ENCODE results near the gene SCML1. TPM values are rescaled to one million over a fixed set of nuclear protein-coding genes. Genes with fewer than 3 reads are reported as not detected.

Gene SCML1
- total and polyA plus RNA-seq, 2 of the 8 experiments (the other 6 are each of a cell fraction or from before 2014, with no cell fraction given) = 2.2 to 2.5 TPM

DNA sequence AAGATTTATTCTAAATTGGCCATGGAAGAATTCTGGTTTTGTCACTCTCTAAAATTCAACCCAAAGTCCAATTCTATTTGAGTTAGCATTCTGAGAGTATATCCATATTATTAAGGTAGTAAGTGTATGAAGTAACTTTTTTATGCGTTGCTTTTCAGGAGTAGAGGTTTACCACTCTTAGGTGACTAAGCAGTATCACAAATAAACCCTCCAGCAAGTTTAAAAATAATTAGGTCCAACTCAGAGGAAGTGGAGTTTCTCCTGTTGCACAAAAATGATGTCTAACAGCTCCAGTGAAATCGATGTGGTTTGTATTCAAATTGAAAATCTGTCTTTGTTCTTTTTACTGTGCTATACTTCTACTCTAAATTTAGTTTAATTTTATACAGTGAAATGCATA is 6.6 kb downstream of the SCML1 start (continued):
- TF ChIP-seq, protein P1, sequence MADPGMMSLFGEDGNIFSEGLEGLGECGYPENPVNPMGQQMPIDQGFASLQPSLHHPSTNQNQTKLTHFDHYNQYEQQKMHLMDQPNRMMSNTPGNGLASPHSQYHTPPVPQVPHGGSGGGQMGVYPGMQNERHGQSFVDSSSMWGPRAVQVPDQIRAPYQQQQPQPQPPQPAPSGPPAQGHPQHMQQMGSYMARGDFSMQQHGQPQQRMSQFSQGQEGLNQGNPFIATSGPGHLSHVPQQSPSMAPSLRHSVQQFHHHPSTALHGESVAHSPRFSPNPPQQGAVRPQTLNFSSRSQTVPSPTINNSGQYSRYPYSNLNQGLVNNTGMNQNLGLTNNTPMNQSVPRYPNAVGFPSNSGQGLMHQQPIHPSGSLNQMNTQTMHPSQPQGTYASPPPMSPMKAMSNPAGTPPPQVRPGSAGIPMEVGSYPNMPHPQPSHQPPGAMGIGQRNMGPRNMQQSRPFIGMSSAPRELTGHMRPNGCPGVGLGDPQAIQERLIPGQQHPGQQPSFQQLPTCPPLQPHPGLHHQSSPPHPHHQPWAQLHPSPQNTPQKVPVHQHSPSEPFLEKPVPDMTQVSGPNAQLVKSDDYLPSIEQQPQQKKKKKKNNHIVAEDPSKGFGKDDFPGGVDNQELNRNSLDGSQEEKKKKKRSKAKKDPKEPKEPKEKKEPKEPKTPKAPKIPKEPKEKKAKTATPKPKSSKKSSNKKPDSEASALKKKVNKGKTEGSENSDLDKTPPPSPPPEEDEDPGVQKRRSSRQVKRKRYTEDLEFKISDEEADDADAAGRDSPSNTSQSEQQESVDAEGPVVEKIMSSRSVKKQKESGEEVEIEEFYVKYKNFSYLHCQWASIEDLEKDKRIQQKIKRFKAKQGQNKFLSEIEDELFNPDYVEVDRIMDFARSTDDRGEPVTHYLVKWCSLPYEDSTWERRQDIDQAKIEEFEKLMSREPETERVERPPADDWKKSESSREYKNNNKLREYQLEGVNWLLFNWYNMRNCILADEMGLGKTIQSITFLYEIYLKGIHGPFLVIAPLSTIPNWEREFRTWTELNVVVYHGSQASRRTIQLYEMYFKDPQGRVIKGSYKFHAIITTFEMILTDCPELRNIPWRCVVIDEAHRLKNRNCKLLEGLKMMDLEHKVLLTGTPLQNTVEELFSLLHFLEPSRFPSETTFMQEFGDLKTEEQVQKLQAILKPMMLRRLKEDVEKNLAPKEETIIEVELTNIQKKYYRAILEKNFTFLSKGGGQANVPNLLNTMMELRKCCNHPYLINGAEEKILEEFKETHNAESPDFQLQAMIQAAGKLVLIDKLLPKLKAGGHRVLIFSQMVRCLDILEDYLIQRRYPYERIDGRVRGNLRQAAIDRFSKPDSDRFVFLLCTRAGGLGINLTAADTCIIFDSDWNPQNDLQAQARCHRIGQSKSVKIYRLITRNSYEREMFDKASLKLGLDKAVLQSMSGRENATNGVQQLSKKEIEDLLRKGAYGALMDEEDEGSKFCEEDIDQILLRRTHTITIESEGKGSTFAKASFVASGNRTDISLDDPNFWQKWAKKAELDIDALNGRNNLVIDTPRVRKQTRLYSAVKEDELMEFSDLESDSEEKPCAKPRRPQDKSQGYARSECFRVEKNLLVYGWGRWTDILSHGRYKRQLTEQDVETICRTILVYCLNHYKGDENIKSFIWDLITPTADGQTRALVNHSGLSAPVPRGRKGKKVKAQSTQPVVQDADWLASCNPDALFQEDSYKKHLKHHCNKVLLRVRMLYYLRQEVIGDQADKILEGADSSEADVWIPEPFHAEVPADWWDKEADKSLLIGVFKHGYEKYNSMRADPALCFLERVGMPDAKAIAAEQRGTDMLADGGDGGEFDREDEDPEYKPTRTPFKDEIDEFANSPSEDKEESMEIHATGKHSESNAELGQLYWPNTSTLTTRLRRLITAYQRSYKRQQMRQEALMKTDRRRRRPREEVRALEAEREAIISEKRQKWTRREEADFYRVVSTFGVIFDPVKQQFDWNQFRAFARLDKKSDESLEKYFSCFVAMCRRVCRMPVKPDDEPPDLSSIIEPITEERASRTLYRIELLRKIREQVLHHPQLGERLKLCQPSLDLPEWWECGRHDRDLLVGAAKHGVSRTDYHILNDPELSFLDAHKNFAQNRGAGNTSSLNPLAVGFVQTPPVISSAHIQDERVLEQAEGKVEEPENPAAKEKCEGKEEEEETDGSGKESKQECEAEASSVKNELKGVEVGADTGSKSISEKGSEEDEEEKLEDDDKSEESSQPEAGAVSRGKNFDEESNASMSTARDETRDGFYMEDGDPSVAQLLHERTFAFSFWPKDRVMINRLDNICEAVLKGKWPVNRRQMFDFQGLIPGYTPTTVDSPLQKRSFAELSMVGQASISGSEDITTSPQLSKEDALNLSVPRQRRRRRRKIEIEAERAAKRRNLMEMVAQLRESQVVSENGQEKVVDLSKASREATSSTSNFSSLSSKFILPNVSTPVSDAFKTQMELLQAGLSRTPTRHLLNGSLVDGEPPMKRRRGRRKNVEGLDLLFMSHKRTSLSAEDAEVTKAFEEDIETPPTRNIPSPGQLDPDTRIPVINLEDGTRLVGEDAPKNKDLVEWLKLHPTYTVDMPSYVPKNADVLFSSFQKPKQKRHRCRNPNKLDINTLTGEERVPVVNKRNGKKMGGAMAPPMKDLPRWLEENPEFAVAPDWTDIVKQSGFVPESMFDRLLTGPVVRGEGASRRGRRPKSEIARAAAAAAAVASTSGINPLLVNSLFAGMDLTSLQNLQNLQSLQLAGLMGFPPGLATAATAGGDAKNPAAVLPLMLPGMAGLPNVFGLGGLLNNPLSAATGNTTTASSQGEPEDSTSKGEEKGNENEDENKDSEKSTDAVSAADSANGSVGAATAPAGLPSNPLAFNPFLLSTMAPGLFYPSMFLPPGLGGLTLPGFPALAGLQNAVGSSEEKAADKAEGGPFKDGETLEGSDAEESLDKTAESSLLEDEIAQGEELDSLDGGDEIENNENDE (IDR thresholded peaks at IDR 0.05; ENCODE audit: insufficient replicate concordance, low read length) = no peak
- TF ChIP-seq HDAC2 (IDR thresholded peaks at IDR 0.05; ENCODE audit: borderline replicate concordance in 1 of 2, low read depth in 2 of 2, low read length in 2 of 2) (no peak), MAFK (IDR thresholded peaks at IDR 0.05; ENCODE audit: low read depth, low read length) (no peak), CHD2 (IDR thresholded peaks at IDR 0.05; ENCODE audit: low read length) (no peak), CEBPB (IDR thresholded peaks at IDR 0.05; ENCODE audit: low read depth, low read length) (no peak), BCL11A (IDR thresholded peaks at IDR 0.05; ENCODE audit: low read depth in 2 of 2, low read length in 2 of 2) (no peak), RNF2 (IDR thresholded peaks at IDR 0.05; ENCODE audit: borderline replicate concordance, low read depth, low read length, missing control alignments, poor library complexity, severe bottlenecking) (no peak), KDM4A (IDR thresholded peaks at IDR 0.05; ENCODE audit: low read depth, low read length, severe bottlenecking) (no peak)
- TF ChIP-seq, protein P2, sequence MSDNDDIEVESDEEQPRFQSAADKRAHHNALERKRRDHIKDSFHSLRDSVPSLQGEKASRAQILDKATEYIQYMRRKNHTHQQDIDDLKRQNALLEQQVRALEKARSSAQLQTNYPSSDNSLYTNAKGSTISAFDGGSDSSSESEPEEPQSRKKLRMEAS (IDR thresholded peaks at IDR 0.05) = no peak
- TF ChIP-seq, protein P3, sequence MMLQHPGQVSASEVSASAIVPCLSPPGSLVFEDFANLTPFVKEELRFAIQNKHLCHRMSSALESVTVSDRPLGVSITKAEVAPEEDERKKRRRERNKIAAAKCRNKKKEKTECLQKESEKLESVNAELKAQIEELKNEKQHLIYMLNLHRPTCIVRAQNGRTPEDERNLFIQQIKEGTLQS (IDR thresholded peaks at IDR 0.05; ENCODE audit: insufficient read depth, low read depth, low read length) = no peak
